Mesendoderm (in vitro differentiated cells): Measurements from ENCODE around the gene KCNS3.

Experiments
- DNase-seq: peaks from one replicate; pipeline ENCODE4 v3.0.0; 2013
- H2AK5ac ChIP-seq: 2 replicates; pipeline ENCODE4 v1.6.1; 2013; ENCODE audit warnings: low read length, inconsistent platforms
- H2BK120ac ChIP-seq: 2 replicates; pipeline ENCODE4 v1.6.1; 2013; ENCODE audit warnings: low read depth, mild to moderate bottlenecking, low read length, moderate library complexity, mixed read lengths
- H2BK15ac ChIP-seq: replicated peaks from 2 replicates; pipeline ENCODE4 v1.6.1; 2013; ENCODE audit warnings: low read depth, mild to moderate bottlenecking, moderate library complexity
- H2BK5ac ChIP-seq: 2 replicates; pipeline ENCODE4 v1.6.1; 2013; ENCODE audit warnings: low read length, inconsistent platforms
- H3K18ac ChIP-seq: 2 replicates; pipeline ENCODE4 v1.6.1; 2013; ENCODE audit warnings: mild to moderate bottlenecking, low read length, mixed read lengths
- H3K23ac ChIP-seq: one replicate; pipeline ENCODE4 v1.6.1; 2013; ENCODE audit warnings: low read length
- H3K27ac ChIP-seq: 2 replicates; pipeline ENCODE4 v1.5.1; 2013; ENCODE audit warnings: low read depth, mild to moderate bottlenecking, inconsistent platforms, low read length, moderate library complexity
- H3K27me3 ChIP-seq: 2 replicates; pipeline ENCODE4 v1.6.1; 2013; ENCODE audit warnings: low read length, control low read depth, mild to moderate bottlenecking, inconsistent platforms; ENCODE audit not compliant: insufficient read depth, poor library complexity
- H3K36me3 ChIP-seq: 2 replicates; pipeline ENCODE4 v1.6.1; 2013; ENCODE audit warnings: low read length, inconsistent platforms; ENCODE audit not compliant: control insufficient read depth, insufficient read depth
- H3K4ac ChIP-seq: one replicate; pipeline ENCODE4 v1.6.1; 2013; ENCODE audit warnings: low read depth, mild to moderate bottlenecking, low read length, moderate library complexity
- H3K4me1 ChIP-seq: 2 replicates; pipeline ENCODE4 v1.6.1; 2013; ENCODE audit warnings: low read depth, low read length, inconsistent platforms; ENCODE audit not compliant: control insufficient read depth
- H3K4me2 ChIP-seq: 2 replicates; pipeline ENCODE4 v1.6.1; 2013; ENCODE audit warnings: low read length
- H3K4me3 ChIP-seq: 2 replicates; pipeline ENCODE4 v1.5.1; 2013; ENCODE audit warnings: mild to moderate bottlenecking, low read length
- H3K56ac ChIP-seq: one replicate; pipeline ENCODE4 v1.6.1; 2013; ENCODE audit warnings: low read length
- H3K79me1 ChIP-seq: 2 replicates; pipeline ENCODE4 v1.6.1; 2013; ENCODE audit warnings: low read length, inconsistent platforms
- H3K79me2 ChIP-seq: 2 replicates; pipeline ENCODE4 v1.6.1; 2013; ENCODE audit warnings: mild to moderate bottlenecking, low read length; ENCODE audit not compliant: control insufficient read depth, insufficient read depth
- H3K9ac ChIP-seq: 2 replicates; pipeline ENCODE4 v1.6.1; 2013; ENCODE audit warnings: low read length, inconsistent platforms
- H4K5ac ChIP-seq: one replicate; pipeline ENCODE4 v1.6.1; 2013; ENCODE audit warnings: low read length
- H4K8ac ChIP-seq: one replicate; pipeline ENCODE4 v1.6.1; 2013; ENCODE audit warnings: low read depth, mild to moderate bottlenecking, control low read depth, low read length, moderate library complexity
- WGBS: extraction: QIAGEN DNeasy Blood & Tissue Kit; methylation state at CpG from one replicate; pipeline ENCODE4 v1.1.7; 2013; ENCODE audit warnings: low lambda C conversion rate, missing lambda C conversion rate; ENCODE audit not compliant: insufficient coverage; ENCODE audit errors: extremely low coverage; 5-methylcytosine and 5-hydroxymethylcytosine counted together

Gene KCNS3

DNA sequence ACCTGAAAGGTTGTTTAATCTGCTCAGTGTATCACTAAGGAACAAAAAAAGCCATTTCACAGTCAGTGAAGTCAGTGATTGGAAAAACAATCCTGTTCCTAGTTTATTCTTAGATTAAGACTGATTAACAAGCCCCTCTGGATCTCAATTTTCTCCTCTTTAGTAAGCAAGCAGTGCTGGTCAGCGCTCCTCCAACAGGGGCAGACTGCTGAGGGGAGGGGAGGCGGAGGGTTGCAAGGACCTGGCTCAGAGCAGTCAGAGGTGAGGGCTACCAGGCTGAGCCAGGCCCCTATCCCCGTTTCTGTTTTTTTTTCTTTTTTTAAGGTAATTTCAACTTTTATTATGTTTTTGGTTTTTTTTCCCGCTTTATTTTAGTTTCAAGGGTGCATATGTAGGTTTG is 24.7 kb upstream of the KCNS3 start:
- DNase-seq, result no peak

DNA sequence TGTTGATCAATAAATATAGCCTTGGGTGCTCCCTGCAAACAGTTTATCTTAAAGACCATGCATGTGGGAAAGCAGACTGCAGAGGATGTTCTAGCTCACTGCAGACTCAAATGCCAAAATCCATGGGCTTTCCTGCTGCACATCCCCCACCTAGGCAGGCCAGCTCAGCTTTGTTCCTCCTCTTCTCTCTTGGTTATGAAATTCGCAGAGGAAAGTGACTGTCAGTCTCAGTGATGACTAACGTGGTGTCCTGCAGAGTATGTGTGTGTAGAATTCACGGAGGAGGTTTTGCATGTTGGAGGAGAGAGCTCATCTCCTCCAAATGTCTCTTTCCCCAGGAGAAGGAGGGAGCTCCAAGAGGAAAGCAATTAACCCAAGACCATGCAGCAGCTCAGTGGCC is 21.4 kb upstream of the KCNS3 start:
- H3K79me1 ChIP-seq, result no peaks in the 10 kb centered on the region
- H3K56ac ChIP-seq, result no peak overlapping the region
- H3K9ac ChIP-seq, result no peak overlapping the region
- no peak overlapping the region for H3K4ac ChIP-seq
- H3K23ac ChIP-seq, result no peak overlapping the region
- no peak overlapping the region for H2BK5ac ChIP-seq
- H3K18ac ChIP-seq, result no peak overlapping the region
- H3K27ac ChIP-seq, result no peak overlapping the region
- DNase-seq, result no peak
- H3K4me1 ChIP-seq, result no peaks in the 10 kb centered on the region
- H3K4me2 ChIP-seq, result no peak overlapping the region
- no peak overlapping the region for H2BK15ac ChIP-seq
- H4K5ac ChIP-seq, result no peak overlapping the region
- H2AK5ac ChIP-seq, result no peak overlapping the region
- no peak overlapping the region for H2BK120ac ChIP-seq
- H3K27me3 ChIP-seq, result no peaks in the 10 kb centered on the region
- no CpG with 5 or more reads among the region's 3 CpGs for WGBS
- H4K8ac ChIP-seq, result no peak overlapping the region
- H3K79me2 ChIP-seq, result no peaks in the 10 kb centered on the region
- no peak overlapping the region for H3K4me3 ChIP-seq
- H3K36me3 ChIP-seq, result no peaks in the 10 kb centered on the region

More for the DNA sequence above, 24.7 kb upstream of the KCNS3 start:
- H2BK15ac ChIP-seq, result no peak overlapping the region
- H3K4me1 ChIP-seq, result no peaks in the 10 kb centered on the region
- no peak overlapping the region for H3K23ac ChIP-seq
- H3K79me2 ChIP-seq, result no peaks in the 10 kb centered on the region
- H3K27me3 ChIP-seq, result no peaks in the 10 kb centered on the region
- no CpG with 5 or more reads among the region's 4 CpGs for WGBS
- H3K36me3 ChIP-seq, result no peaks in the 10 kb centered on the region
- no peak overlapping the region for H3K4me3 ChIP-seq
- no peak overlapping the region for H3K18ac ChIP-seq
- no peak overlapping the region for H3K9ac ChIP-seq
- H2BK120ac ChIP-seq, result no peak overlapping the region
- H3K27ac ChIP-seq, result no peak overlapping the region
- no peak overlapping the region for H4K5ac ChIP-seq
- H3K79me1 ChIP-seq, result no peaks in the 10 kb centered on the region
- H2AK5ac ChIP-seq, result no peak overlapping the region
- H3K4ac ChIP-seq, result no peak overlapping the region
- no peak overlapping the region for H3K4me2 ChIP-seq
- no peak overlapping the region for H4K8ac ChIP-seq
- no peak overlapping the region for H3K56ac ChIP-seq
- no peak overlapping the region for H2BK5ac ChIP-seq

DNA sequence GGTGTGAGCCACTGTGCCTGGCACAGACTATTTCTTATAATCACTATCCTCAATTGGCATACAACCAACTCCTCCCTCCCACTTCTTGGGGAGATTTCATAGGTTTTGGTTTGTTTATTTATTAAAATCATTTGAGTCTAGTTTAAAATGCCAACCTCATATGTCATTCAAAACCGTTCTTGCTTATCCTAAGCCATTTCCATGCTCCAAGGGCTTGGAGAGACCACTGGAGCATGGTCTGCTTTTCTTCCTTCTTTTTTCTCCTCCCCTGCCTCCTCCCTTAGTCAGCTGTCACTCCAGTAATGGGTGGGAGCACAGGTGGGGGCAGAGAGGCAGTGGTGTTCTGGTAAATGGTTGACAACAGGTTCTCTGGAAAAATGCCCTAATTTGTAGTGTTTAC is 20.4 kb upstream of the KCNS3 start:
- Histone ChIP-seq H3K79me1 (no peaks in the 10 kb centered on the region), H4K5ac (no peak overlapping the region), H2AK5ac (no peak overlapping the region), H3K4ac (no peak overlapping the region), H2BK5ac (no peak overlapping the region), H3K23ac (no peak overlapping the region), H3K4me3 (no peak overlapping the region), H4K8ac (no peak overlapping the region), H2BK15ac (no peak overlapping the region), H3K9ac (no peak overlapping the region), H3K18ac (no peak overlapping the region), H3K79me2 (no peaks in the 10 kb centered on the region), H3K27ac (no peak overlapping the region), H3K36me3 (no peaks in the 10 kb centered on the region), H3K27me3 (no peaks in the 10 kb centered on the region), H2BK120ac (no peak overlapping the region), H3K4me2 (no peak overlapping the region), H3K56ac (no peak overlapping the region), H3K4me1 (no peaks in the 10 kb centered on the region)
- no CpG with 5 or more reads among the region's 1 CpG for WGBS
- no peak for DNase-seq

DNA sequence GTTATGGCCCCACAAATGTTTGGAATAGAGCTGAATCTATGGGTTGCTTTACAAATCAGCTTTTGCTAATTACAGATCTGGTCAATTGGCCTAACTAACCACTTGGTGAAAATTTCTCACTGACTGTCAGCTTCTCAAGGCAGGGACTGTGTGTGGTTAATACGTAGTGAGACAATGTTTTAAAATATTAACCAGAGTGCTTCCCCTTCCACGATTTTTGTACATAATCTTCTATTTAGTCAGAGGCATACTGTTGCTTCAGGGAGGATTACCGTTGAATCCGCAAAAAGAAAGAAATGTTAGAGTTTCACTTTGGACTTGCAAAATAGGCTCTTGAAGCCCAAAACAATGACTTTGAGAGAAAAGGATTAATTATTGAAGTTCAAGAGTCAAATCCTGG is 14.9 kb upstream of the KCNS3 start:
- no peak overlapping the region for H3K4me3 ChIP-seq
- no peaks in the 10 kb centered on the region for H3K27me3 ChIP-seq
- no peaks in the 10 kb centered on the region for H3K4me1 ChIP-seq
- H2BK5ac ChIP-seq, result no peak overlapping the region
- no peak overlapping the region for H3K4me2 ChIP-seq
- H3K18ac ChIP-seq, result no peak overlapping the region
- H3K79me1 ChIP-seq, result no peaks in the 10 kb centered on the region
- DNase-seq, result no peak
- H3K23ac ChIP-seq, result no peak overlapping the region
- H3K79me2 ChIP-seq, result no peaks in the 10 kb centered on the region
- no peak overlapping the region for H3K9ac ChIP-seq
- no peak overlapping the region for H4K8ac ChIP-seq
- no peak overlapping the region for H2AK5ac ChIP-seq
- no peak overlapping the region for H2BK120ac ChIP-seq
- WGBS, result no CpG with 5 or more reads among the region's 4 CpGs
- no peaks in the 10 kb centered on the region for H3K36me3 ChIP-seq
- H4K5ac ChIP-seq, result no peak overlapping the region
- H2BK15ac ChIP-seq, result no peak overlapping the region
- H3K56ac ChIP-seq, result no peak overlapping the region
- no peak overlapping the region for H3K4ac ChIP-seq
- H3K27ac ChIP-seq, result no peak overlapping the region

DNA sequence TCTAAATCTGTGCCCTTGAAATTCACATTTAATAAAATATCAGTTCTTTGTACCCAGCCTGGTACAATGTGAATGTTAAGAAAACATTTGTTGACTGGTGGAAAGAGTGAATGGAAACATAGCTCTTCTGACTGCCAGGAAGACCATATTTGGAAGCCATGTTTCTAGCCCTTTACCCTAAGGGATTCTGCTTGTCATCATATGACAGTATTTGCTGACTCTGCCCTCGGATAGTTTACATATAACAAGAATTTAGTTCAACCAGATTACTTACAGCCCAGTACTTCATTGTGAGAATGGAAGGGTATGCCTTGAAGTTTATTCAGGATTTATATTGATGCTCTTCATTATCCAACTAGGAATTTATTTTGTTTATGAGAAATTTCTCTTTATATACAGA is 13.8 kb upstream of the KCNS3 start:
- H3K27me3 ChIP-seq, result no peaks in the 10 kb centered on the region
- no peaks in the 10 kb centered on the region for H3K36me3 ChIP-seq
- no peak overlapping the region for H3K56ac ChIP-seq
- no CpG with 5 or more reads among the region's 1 CpG for WGBS
- H3K4ac ChIP-seq, result no peak overlapping the region
- no peak overlapping the region for H2BK120ac ChIP-seq
- no peak overlapping the region for H3K18ac ChIP-seq
- no peaks in the 10 kb centered on the region for H3K4me1 ChIP-seq
- H3K27ac ChIP-seq, result no peak overlapping the region
- H3K23ac ChIP-seq, result no peak overlapping the region
- no peak overlapping the region for H3K4me2 ChIP-seq
- no peaks in the 10 kb centered on the region for H3K79me2 ChIP-seq
- H3K4me3 ChIP-seq, result no peak overlapping the region
- no peak overlapping the region for H2BK5ac ChIP-seq
- H2BK15ac ChIP-seq, result no peak overlapping the region
- no peaks in the 10 kb centered on the region for H3K79me1 ChIP-seq
- no peak overlapping the region for H2AK5ac ChIP-seq
- no peak overlapping the region for H4K5ac ChIP-seq
- H3K9ac ChIP-seq, result no peak overlapping the region
- no peak overlapping the region for H4K8ac ChIP-seq
- no peak for DNase-seq

DNA sequence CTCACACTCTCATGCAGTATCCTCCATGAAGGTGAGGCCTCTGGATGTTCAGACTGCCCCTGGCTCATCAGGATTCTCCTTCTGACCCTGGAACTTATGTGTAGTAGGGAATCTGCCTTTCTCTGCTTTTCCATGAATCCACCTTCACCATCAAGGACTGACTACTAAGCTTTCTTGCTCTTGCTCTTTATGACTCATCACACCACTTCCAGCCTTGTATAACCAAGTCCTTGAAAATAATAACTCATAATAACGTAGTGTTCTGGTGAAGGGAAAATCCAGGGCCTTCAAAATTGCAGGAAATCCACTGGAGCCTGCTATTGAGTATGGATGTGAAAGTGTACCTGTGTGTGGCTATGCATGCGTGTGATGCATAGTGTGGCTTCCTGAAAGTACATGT is 11.3 kb upstream of the KCNS3 start:
- no peak overlapping the region for H2BK5ac ChIP-seq
- H3K18ac ChIP-seq, result no peak overlapping the region
- H3K79me2 ChIP-seq, result no peaks in the 10 kb centered on the region
- H3K4me1 ChIP-seq, result no peaks in the 10 kb centered on the region
- no peak overlapping the region for H3K9ac ChIP-seq
- no peak overlapping the region for H4K5ac ChIP-seq
- no peaks in the 10 kb centered on the region for H3K36me3 ChIP-seq
- no peaks in the 10 kb centered on the region for H3K27me3 ChIP-seq
- H3K4me2 ChIP-seq, result no peak overlapping the region
- H3K4ac ChIP-seq, result no peak overlapping the region
- H3K27ac ChIP-seq, result no peak overlapping the region
- no peak overlapping the region for H3K4me3 ChIP-seq
- no peak overlapping the region for H4K8ac ChIP-seq
- DNase-seq, result no peak
- H2BK15ac ChIP-seq, result no peak overlapping the region
- no peak overlapping the region for H3K23ac ChIP-seq
- WGBS, result no CpG with 5 or more reads among the region's 2 CpGs
- H3K79me1 ChIP-seq, result no peaks in the 10 kb centered on the region
- no peak overlapping the region for H3K56ac ChIP-seq
- no peak overlapping the region for H2AK5ac ChIP-seq
- H2BK120ac ChIP-seq, result no peak overlapping the region
